A673 (cell line): Measurements from ENCODE around the gene APOBEC3C. TPM values are rescaled to one million over a fixed set of nuclear protein-coding genes. Genes with fewer than 3 reads are reported as not detected.

Experiments used
- BruUV-seq: library from RNA; stranded (reverse); fragments of 400-500 nt; replicated peaks from 2 replicates; lab custom pipeline; 2021; lab: Mats Ljungman, UMichigan
- CTCF ChIA-PET: fragments of 300-600 bp; sonication (Branson Sonifier 250); formaldehyde crosslinking; loops from one replicate; lab custom pipeline; 2022; ENCODE audit warnings: antibody characterized with exemption; lab: Charles Lee
- POLR2A ChIA-PET: fragments of 300-600 bp; sonication (Branson Sonifier 250); formaldehyde crosslinking; loops from one replicate; lab custom pipeline; 2022; ENCODE audit warnings: antibody characterized with exemption; ENCODE audit not compliant: low non-redundant PET; lab: Charles Lee
- DNase-seq: peaks from one replicate; pipeline ENCODE4 v3.0.0-alpha.2; 2015; ENCODE audit warnings: low spot score
- H3K27ac ChIP-seq: fragments of 200-600 bp; sonication (generic); 2 replicates; pipeline ENCODE4 v1.5.1; 2016; ENCODE audit warnings: mixed run types, low read depth, mild to moderate bottlenecking, mixed read lengths, antibody characterized with exemption, low read length; ENCODE audit not compliant: poor library complexity, severe bottlenecking
- H3K27me3 ChIP-seq: fragments of 200-600 bp; sonication (generic); replicated peaks from 2 replicates; pipeline ENCODE4 v1.6.1; 2017; ENCODE audit warnings: mixed run types, low read depth, mild to moderate bottlenecking, mixed read lengths, antibody characterized with exemption, low read length; ENCODE audit not compliant: insufficient read depth, poor library complexity
- H3K36me3 ChIP-seq: fragments of 200-600 bp; sonication (generic); 2 replicates; pipeline ENCODE4 v1.6.1; 2016; ENCODE audit warnings: mixed run types, mild to moderate bottlenecking, mixed read lengths, antibody characterized with exemption, low read length; ENCODE audit not compliant: insufficient read depth, poor library complexity, severe bottlenecking
- H3K4me1 ChIP-seq: fragments of 200-600 bp; sonication (generic); 2 replicates; pipeline ENCODE4 v1.6.1; 2017; ENCODE audit warnings: mixed run types, mild to moderate bottlenecking, mixed read lengths, antibody characterized with exemption, low read length; ENCODE audit not compliant: insufficient read depth, poor library complexity, severe bottlenecking
- H3K4me3 ChIP-seq: fragments of 200-600 bp; sonication (generic); 2 replicates; pipeline ENCODE4 v1.5.1; 2016; ENCODE audit warnings: low read depth, mixed run types, mild to moderate bottlenecking, mixed read lengths, low read length; ENCODE audit not compliant: poor library complexity, severe bottlenecking
- H3K9me3 ChIP-seq: fragments of 200-600 bp; sonication (generic); 2 replicates; pipeline ENCODE4 v1.6.1; 2016; ENCODE audit warnings: mixed run types, low read depth, mild to moderate bottlenecking, mixed read lengths, antibody characterized with exemption, low read length; ENCODE audit not compliant: poor library complexity, severe bottlenecking
- EZH2 ChIP-seq: fragments of 200-600 bp; sonication (generic); IDR thresholded peaks from 2 replicates; pipeline ENCODE4 v1.6.1; 2017; ENCODE audit warnings: borderline replicate concordance, low read depth, mild to moderate bottlenecking, mixed read lengths, antibody characterized with exemption, low read length; ENCODE audit not compliant: poor library complexity, severe bottlenecking
- intact Hi-C: fragments of 100-400 bp; cut with micrococcal nuclease; formaldehyde crosslinking; loops from one replicate; pipeline ENCODE4 v1.10.0; 2022; ENCODE audit not compliant: unreplicated experiment
- total RNA-seq: library from RNA; stranded (reverse); gene quantifications from 2 replicates; pipeline ENCODE4 v1.2.3, GENCODE V29; 2021
- TF ChIP-seq, protein P1 (sequence below): fragments of 300-800, 200-600 bp; sonication (generic); conservative IDR thresholded peaks from 2 replicates; pipeline ENCODE4 v1.5.1; 2017; ENCODE audit warnings: low read depth, mild to moderate bottlenecking, antibody characterized with exemption, low read length, moderate library complexity, mixed read lengths

APOBEC3C gene
- total RNA-seq, 1 experiment from 2014 or later, result 12.9 TPM

DNA sequence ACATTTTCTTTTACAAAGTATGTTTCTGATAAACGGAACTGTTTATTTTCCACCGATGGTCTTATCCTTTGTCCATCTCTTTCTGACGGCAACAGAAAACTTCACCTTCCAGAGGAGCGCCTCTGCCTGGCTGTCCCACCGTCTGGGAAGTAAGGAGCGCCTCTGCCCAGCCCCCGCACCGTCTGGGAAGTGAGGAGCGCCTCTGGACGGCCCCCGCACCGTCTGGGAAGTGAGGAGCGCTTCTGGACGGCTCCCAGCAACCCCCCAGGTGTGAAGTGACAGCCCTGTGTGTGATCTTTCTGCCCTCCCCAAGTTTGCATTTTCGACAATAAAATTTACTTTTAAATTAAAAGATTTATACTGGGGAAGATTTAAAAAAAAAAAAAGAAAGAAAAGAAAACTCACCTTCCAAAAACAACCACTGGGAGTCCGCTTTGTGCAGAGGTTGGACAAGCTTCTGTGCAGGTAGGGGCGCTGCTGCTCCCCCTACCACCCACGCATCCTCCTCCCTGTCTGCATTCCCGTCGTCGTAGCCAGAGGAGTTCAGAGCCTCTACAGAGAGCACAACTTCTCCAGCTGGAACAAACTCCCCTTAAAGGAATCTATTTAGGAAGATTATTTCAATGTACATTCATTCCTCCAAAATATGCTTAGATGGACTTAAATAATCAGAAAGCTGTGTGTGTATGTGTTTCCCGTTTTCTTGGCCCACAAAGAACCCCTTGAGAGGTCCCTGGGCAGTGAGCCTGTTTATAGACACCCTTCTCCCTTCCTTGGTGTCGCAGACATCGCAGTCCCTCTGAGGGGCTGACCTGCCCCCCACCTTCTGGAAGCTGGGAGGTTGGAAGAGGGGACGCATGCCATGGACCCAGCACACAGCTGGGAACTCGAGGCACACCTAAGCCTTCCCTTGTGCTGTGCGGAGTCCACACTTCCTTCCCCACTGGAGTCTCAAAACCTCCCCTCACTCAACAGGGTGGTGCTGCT lies 32.8 kb upstream of the APOBEC3C start:
- ChIA-PET POLR2A (interaction anchor here (0.6 kb wide), 1 partner anchor 322 kb away, joined by 3 read pairs; no protein-coding TSS in a partner anchor), CTCF (interaction anchor here (0.6 kb wide), 2 partner anchors 22 to 25 kb away, joined by 3 to 5 read pairs; no protein-coding TSS in a partner anchor)
- BruUV-seq, result no TSS peak
- no peaks in the 10 kb centered on the region for H3K27me3 ChIP-seq
- H3K27ac ChIP-seq, result peak overlapping the region; percentile 40
- H3K4me1 ChIP-seq, result peaks cover 9% of the 10 kb centered on the region
- no peak for TF ChIP-seq EZH2
- TF ChIP-seq, protein P1, sequence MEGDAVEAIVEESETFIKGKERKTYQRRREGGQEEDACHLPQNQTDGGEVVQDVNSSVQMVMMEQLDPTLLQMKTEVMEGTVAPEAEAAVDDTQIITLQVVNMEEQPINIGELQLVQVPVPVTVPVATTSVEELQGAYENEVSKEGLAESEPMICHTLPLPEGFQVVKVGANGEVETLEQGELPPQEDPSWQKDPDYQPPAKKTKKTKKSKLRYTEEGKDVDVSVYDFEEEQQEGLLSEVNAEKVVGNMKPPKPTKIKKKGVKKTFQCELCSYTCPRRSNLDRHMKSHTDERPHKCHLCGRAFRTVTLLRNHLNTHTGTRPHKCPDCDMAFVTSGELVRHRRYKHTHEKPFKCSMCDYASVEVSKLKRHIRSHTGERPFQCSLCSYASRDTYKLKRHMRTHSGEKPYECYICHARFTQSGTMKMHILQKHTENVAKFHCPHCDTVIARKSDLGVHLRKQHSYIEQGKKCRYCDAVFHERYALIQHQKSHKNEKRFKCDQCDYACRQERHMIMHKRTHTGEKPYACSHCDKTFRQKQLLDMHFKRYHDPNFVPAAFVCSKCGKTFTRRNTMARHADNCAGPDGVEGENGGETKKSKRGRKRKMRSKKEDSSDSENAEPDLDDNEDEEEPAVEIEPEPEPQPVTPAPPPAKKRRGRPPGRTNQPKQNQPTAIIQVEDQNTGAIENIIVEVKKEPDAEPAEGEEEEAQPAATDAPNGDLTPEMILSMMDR, result peak; percentile 50
- H3K36me3 ChIP-seq, result no peaks in the 10 kb centered on the region
- no peaks in the 10 kb centered on the region for H3K9me3 ChIP-seq
- peak; percentile 52 for DNase-seq
- H3K4me3 ChIP-seq, result peak overlapping the region; percentile 31
- intact Hi-C loops, result no loop called here

DNA sequence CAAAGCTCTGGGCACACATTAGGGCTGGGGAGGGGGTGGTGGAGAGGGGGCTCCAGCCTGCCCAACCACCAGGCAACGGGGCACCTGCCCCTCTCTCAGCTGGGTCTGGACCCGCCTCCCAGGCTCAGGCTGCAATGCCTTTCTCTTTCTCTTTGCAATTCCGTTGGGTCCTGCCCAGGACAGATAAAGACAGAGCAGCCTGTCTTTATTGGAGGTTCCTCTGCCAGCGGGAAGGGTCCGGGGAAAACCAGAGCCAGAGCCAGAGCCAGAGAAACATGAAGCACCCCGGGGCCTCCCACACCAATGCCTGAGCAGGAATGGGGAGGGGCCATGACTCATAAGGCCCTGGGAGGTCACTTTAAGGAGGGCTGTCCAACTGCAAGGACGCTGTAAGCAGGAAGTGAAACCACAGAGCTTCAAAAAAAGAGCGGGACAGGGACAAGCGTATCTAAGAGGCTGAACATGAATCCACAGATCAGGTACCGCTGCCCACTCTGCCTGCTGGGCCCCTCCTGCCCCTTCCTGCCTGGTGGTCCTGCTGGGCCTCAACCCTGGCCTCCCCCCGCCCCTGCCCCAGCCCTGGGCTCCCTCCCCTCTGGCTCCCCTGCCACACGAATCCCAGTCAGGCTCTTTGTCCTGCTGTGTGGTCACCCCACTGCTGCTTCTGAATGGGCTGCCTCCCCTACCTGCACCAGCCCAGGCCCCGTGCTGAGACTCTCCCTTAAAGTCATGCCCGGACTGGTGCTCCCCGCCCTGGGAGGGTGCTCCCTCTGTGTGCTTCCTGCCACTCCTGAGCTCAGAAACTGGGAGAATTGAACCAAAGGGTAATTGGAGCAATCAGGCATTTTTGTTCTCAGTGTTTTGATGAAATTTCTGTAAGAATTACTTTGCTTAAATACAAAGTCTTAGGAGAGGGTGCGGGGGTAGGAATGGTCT lies 31.8 kb upstream of the APOBEC3C start, which contains the start of gene APOBEC3B:
Gene APOBEC3B (plus strand): TSS at position 356 of the 936 bp plus-strand sequence. CDS start 107 bp downstream, at position 463.
- CTCF ChIA-PET, result no interaction called here
- POLR2A ChIA-PET, result interaction anchor here (0.6 kb wide), 2 partner anchors 322 to 324 kb away, joined by 3 to 6 read pairs; no protein-coding TSS in a partner anchor
- TF ChIP-seq, protein P1, result no peak
- no peak for TF ChIP-seq EZH2
- peaks cover 9% of the 10 kb centered on the region for H3K4me1 ChIP-seq
- TSS peak; percentile 34 for BruUV-seq
- H3K4me3 ChIP-seq, result peak within 1 kb of the TSS; percentile 31
- peak; percentile 81 for DNase-seq
- H3K36me3 ChIP-seq, result no peaks in the 10 kb centered on the region
- H3K27me3 ChIP-seq, result no peaks in the 10 kb centered on the region
- intact Hi-C loops, result no loop called here
- H3K9me3 ChIP-seq, result no peaks in the 10 kb centered on the region
- H3K27ac ChIP-seq, result peak within 1 kb of the TSS; percentile 40

DNA sequence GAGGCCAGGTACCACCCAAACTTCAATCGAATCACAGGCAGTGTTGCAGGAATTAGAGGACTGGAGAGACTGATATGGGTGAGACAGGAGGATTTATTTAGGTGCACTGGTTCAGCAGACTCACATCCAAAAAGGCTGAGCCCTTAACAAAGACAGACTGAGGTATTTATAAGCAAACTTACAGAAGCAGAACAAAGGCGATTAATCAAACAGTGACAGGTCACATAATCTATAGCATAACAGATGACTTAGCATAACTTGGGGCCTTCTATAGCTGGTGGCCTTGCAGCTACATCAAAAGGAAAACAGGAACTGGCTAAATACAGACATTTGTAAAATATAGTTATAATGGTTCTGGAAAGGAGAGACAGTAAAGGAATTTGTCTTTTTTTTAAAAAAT lies 29.8 kb upstream of the APOBEC3C start:
- CTCF ChIA-PET, result no interaction called here
- intact Hi-C loops, result no loop called here

More for the DNA sequence above, 29.8 kb upstream of the APOBEC3C start:
- H3K4me3 ChIP-seq, result no peak overlapping the region
- no peaks in the 10 kb centered on the region for H3K27me3 ChIP-seq
- H3K4me1 ChIP-seq, result peaks cover 9% of the 10 kb centered on the region
- H3K27ac ChIP-seq, result no peak overlapping the region
- no TSS peak for BruUV-seq
- DNase-seq, result no peak
- no peaks in the 10 kb centered on the region for H3K9me3 ChIP-seq
- POLR2A ChIA-PET, result no interaction called here
- H3K36me3 ChIP-seq, result no peaks in the 10 kb centered on the region
- TF ChIP-seq EZH2, result no peak
- TF ChIP-seq, protein P1, result no peak
